ENCODE data around the gene MACROD2. TPM values are rescaled to one million over a fixed set of nuclear protein-coding genes. Genes with fewer than 3 reads are reported as not detected.

MACROD2 gene
- total and polyA plus RNA-seq, 2 donors (not counting 1 experiment from before 2014, with no cell fraction given), result 5.3 to 6.7 TPM

DNA sequence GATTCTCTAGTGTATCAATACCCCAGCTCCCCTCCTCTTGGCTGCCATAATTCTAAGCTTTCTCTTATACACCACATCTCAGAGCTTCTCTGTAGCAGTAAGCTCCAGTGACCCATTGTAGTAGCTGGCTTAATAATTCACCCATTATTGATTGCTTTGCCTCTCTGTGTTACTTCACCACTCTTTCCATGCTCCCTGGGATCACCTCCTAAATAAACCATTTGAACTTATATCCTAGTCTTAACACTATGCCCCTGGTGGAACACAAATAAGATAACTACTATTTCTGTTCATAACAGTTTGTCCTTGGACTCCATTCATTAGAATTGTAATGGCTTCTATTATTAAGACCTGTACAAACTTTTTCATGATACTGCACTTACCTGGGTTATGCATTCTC, 1819.0 kb downstream of the MACROD2 start:
- Mint-ChIP-seq H3K27ac (no peak overlapping the region), H3K27me3 (no peaks in the 10 kb centered on the region), H3K9me3 (ENCODE audit: insufficient read depth) (peaks cover 2% of the 10 kb centered on the region), H3K4me1 (peaks cover 11% of the 10 kb centered on the region), H3K4me3 (no peak overlapping the region)
- Histone ChIP-seq H3K9ac (ENCODE audit: low read length) (no peak overlapping the region), H3K4me3 (ENCODE audit: control extremely low read depth in 1 of 5, extremely low read depth in 1 of 5, insufficient read depth in 1 of 5, low read depth in 2 of 5, low read length in 4 of 5) (no peak overlapping the region), H3K9me3 (ENCODE audit: control extremely low read depth in 1 of 3, control insufficient read depth in 2 of 3, insufficient read depth in 1 of 3, low read length in 2 of 3) (peaks cover 0 to 1% (median 0%) of the 10 kb centered on the region in 3 donors), H4K20me1 (ENCODE audit: control insufficient read depth, insufficient read depth, low read length, poor library complexity, severe bottlenecking) (no peaks in the 10 kb centered on the region), H3K79me2 (ENCODE audit: control insufficient read depth, insufficient read depth, low read length) (no peaks in the 10 kb centered on the region), H3K27ac (ENCODE audit: low read length in 2 of 2) (no peak overlapping the region), H3K36me3 (replicated peaks in 1 of 2; ENCODE audit: control extremely low read depth in 1 of 2, control insufficient read depth in 1 of 2, extremely low read depth in 1 of 2, insufficient read depth in 2 of 2, low read length in 1 of 2) (no peaks in the 10 kb centered on the region), H3K4me2 (replicated peaks; ENCODE audit: low read depth, low read length, poor library complexity, severe bottlenecking) (no peak overlapping the region), H3K27me3 (replicated peaks in 1 of 4; ENCODE audit: control extremely low read depth in 1 of 4, control insufficient read depth in 3 of 4, insufficient read depth in 4 of 4, low read length in 3 of 4) (no peaks in the 10 kb centered on the region), H3K4me1 (ENCODE audit: control insufficient read depth in 2 of 2, insufficient read depth in 2 of 2, low read length in 2 of 2) (peaks cover 0 to 6% of the 10 kb centered on the region in 2 donors), H2AFZ (ENCODE audit: insufficient read depth, low read depth, low read length, poor library complexity, severe bottlenecking) (no peak overlapping the region)
- intact Hi-C loops (cut with micrococcal nuclease), result no loop called here
- ATAC-seq (ENCODE audit: low read depth), result no peak
- TF ChIP-seq CTCF (IDR thresholded peaks at IDR 0.05) (no peak), EZH2 (IDR thresholded peaks at IDR 0.05; ENCODE audit: borderline replicate concordance, insufficient read depth, low read depth, low read length, poor library complexity, severe bottlenecking) (no peak)
- POLR2A ChIA-PET, result no interaction called here
- CTCF ChIA-PET, result no interaction called here
- no peak for DNase-seq

DNA sequence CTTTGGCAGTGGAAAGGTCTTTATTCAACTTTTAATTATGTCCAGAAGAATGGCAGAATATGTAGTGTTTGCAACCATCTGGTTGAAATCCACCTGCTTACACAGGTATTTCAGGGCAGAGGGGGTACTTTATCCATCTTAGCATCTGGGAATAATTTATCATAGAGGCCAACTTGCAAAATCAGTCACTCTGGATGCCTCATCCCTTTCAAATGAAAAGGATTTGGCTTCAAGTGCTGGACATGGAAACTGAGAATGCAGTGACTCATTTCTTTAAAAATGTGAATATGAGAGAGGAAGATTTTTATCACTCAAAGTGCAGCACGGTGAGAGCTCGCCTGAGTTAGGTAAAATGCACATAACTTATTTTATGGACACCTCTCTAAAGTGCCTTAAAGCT, 1819.6 kb downstream of the MACROD2 start:
- no peaks in the 10 kb centered on the region for H3K79me2 ChIP-seq (ENCODE audit: control insufficient read depth, insufficient read depth, low read length)
- Mint-ChIP-seq H3K27ac (no peak overlapping the region), H3K27me3 (no peaks in the 10 kb centered on the region), H3K9me3 (ENCODE audit: insufficient read depth) (peaks cover 2% of the 10 kb centered on the region), H3K4me3 (no peak overlapping the region), H3K4me1 (peaks cover 9% of the 10 kb centered on the region)
- no peaks in the 10 kb centered on the region for H3K27me3 ChIP-seq (replicated peaks in 1 of 4; ENCODE audit: control extremely low read depth in 1 of 4, control insufficient read depth in 3 of 4, insufficient read depth in 4 of 4, low read length in 3 of 4)
- POLR2A ChIA-PET, result no interaction called here
- WGBS (ENCODE audit: insufficient coverage), result no CpG with 5 or more reads among the region's 2 CpGs
- no peak for DNase-seq
- no peak overlapping the region for H3K9ac ChIP-seq (ENCODE audit: low read length)
- intact Hi-C loops (cut with micrococcal nuclease), result no loop called here
- H3K36me3 ChIP-seq (replicated peaks in 1 of 2; ENCODE audit: control extremely low read depth in 1 of 2, control insufficient read depth in 1 of 2, extremely low read depth in 1 of 2, insufficient read depth in 2 of 2, low read length in 1 of 2), result no peaks in the 10 kb centered on the region
- H3K4me1 ChIP-seq (ENCODE audit: control insufficient read depth in 2 of 2, insufficient read depth in 2 of 2, low read length in 2 of 2), result peaks cover 0 to 4% of the 10 kb centered on the region in 2 donors
- H4K20me1 ChIP-seq (ENCODE audit: control insufficient read depth, insufficient read depth, low read length, poor library complexity, severe bottlenecking), result no peaks in the 10 kb centered on the region
- no peak overlapping the region for H2AFZ ChIP-seq (ENCODE audit: insufficient read depth, low read depth, low read length, poor library complexity, severe bottlenecking)
- CTCF ChIA-PET, result no interaction called here
- TF ChIP-seq EZH2 (IDR thresholded peaks at IDR 0.05; ENCODE audit: borderline replicate concordance, insufficient read depth, low read depth, low read length, poor library complexity, severe bottlenecking), result no peak
- TF ChIP-seq CTCF (IDR thresholded peaks at IDR 0.05), result no peak
- no peak overlapping the region for H3K4me3 ChIP-seq (ENCODE audit: control extremely low read depth in 1 of 5, extremely low read depth in 1 of 5, insufficient read depth in 1 of 5, low read depth in 2 of 5, low read length in 4 of 5)
- H3K27ac ChIP-seq (ENCODE audit: low read length in 2 of 2), result no peak overlapping the region
- ATAC-seq (ENCODE audit: low read depth), result no peak
- H3K9me3 ChIP-seq (ENCODE audit: control extremely low read depth in 1 of 3, control insufficient read depth in 2 of 3, insufficient read depth in 1 of 3, low read length in 2 of 3), result peaks cover 0 to 1% (median 0%) of the 10 kb centered on the region in 3 donors
- no peak overlapping the region for H3K4me2 ChIP-seq (replicated peaks; ENCODE audit: low read depth, low read length, poor library complexity, severe bottlenecking)
